ENCODE measurements around the gene MESP2.

Gene MESP2

DNA sequence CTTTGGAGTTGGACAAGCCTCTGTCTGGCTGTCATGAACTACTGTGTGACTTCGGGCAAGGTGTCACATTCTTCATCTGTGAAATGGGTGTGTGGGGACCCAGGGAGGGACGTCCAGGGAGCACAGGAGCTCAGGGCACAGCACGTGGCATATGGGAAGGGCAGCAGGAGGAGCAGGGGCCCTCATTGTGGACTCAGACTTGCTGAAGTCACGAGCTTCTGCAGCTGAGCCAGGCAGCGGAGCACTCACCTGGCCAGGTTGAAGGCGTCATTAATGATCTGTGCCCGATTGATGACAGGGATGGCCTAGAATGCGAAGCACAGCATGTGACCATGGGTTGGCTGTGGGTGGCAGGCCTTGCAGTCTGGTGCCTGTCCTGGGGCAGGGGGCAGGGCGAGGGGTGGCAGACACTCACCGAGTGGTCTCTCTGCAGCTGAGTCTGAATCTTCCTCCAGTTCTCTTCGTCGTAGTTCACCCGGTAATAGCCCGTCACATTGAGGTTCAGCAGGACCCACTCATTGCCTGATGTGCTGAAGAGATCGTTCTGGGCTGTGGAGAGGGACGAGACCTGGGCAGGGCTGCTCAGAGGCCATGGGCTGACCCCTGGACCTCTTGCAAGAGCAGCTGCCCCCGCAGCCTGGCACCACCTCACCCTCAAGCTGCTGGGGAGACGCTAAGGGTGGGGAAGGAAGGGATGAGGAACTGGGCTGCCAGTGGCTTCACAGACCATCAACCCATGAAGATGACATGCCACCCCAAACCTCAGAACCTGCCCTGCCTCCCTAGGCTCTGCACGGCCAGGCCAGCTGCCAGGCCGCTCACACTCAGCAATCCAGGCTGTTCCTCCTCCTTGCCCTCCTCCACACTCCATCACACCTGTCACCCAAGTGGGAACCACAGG lies 23.1 kb downstream of the MESP2 start:
- Histone ChIP-seq H3K36me3 (replicated peaks; ENCODE audit: insufficient read depth, low read length) (no peaks in the 10 kb centered on the region), H3K27ac (ENCODE audit: low read length) (no peak overlapping the region), H3K27me3 (replicated peaks; ENCODE audit: insufficient read depth, low read length) (no peaks in the 10 kb centered on the region), H3K79me2 (ENCODE audit: low read length) (no peaks in the 10 kb centered on the region), H2AFZ (ENCODE audit: low read length) (no peak overlapping the region), H3K9me2 (replicated peaks; ENCODE audit: insufficient read depth, low read length) (no peaks in the 10 kb centered on the region), H3K4me3 (ENCODE audit: low read length) (no peak overlapping the region), H3K4me1 (ENCODE audit: low read length) (no peaks in the 10 kb centered on the region), H3F3A (ENCODE audit: insufficient read depth, low read length) (no peaks in the 10 kb centered on the region), H4K20me1 (ENCODE audit: insufficient read depth, low read length) (no peaks in the 10 kb centered on the region), H3K4me2 (ENCODE audit: low read depth, low read length) (no peak overlapping the region), H3K9ac (ENCODE audit: low read length) (no peak overlapping the region), H3K9me3 (replicated peaks; ENCODE audit: insufficient read depth, low read length) (no peaks in the 10 kb centered on the region)
- DNase-seq, result no peak
- TF ChIP-seq EZH2phosphoT487 (IDR thresholded peaks at IDR 0.05; ENCODE audit: low read length) (no peak), EZH2 (optimal IDR thresholded peaks at IDR 0.05; ENCODE audit: low read depth, low read length) (no peak)
- TF ChIP-seq, protein P1, sequence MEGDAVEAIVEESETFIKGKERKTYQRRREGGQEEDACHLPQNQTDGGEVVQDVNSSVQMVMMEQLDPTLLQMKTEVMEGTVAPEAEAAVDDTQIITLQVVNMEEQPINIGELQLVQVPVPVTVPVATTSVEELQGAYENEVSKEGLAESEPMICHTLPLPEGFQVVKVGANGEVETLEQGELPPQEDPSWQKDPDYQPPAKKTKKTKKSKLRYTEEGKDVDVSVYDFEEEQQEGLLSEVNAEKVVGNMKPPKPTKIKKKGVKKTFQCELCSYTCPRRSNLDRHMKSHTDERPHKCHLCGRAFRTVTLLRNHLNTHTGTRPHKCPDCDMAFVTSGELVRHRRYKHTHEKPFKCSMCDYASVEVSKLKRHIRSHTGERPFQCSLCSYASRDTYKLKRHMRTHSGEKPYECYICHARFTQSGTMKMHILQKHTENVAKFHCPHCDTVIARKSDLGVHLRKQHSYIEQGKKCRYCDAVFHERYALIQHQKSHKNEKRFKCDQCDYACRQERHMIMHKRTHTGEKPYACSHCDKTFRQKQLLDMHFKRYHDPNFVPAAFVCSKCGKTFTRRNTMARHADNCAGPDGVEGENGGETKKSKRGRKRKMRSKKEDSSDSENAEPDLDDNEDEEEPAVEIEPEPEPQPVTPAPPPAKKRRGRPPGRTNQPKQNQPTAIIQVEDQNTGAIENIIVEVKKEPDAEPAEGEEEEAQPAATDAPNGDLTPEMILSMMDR (IDR thresholded peaks at IDR 0.05; ENCODE audit: low read length), result no peak

DNA sequence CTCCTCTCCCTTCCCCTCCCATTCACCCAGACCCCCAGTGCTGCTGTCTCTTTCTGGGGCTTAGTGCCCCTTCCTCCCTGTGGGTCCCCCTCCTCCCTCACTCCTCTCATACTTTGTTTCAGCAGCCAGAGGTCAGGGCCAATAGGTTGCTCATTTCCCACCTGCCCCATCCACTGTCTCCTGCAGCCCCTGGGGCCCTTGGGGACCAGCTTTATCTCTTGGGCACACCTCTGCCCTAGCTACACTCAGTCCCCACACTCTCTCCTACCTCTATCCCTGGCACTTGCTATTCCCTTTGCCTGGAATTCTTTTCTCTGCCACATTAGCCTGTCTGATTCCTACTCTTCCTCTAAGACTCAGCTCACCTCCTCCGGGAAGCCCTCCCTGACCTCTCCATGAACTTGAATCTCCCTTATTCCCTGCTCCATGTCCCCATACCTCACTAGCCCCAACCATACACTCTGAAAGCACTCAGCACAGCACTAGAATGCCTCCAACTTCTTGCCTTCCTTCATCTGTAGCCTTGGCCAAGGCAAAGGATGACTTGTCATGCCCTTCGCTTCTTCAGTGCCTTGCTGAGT lies 23.9 kb downstream of the MESP2 start:
- Histone ChIP-seq H3K36me3 (replicated peaks; ENCODE audit: insufficient read depth, low read length) (no peaks in the 10 kb centered on the region), H3K9me3 (replicated peaks; ENCODE audit: insufficient read depth, low read length) (no peaks in the 10 kb centered on the region), H3K4me3 (ENCODE audit: low read length) (no peak overlapping the region), H3K4me2 (ENCODE audit: low read depth, low read length) (no peak overlapping the region), H2AFZ (ENCODE audit: low read length) (no peak overlapping the region), H3K27ac (ENCODE audit: low read length) (no peak overlapping the region), H3K9me2 (replicated peaks; ENCODE audit: insufficient read depth, low read length) (no peaks in the 10 kb centered on the region), H3K9ac (ENCODE audit: low read length) (no peak overlapping the region), H4K20me1 (ENCODE audit: insufficient read depth, low read length) (no peaks in the 10 kb centered on the region), H3F3A (ENCODE audit: insufficient read depth, low read length) (no peaks in the 10 kb centered on the region), H3K4me1 (ENCODE audit: low read length) (no peaks in the 10 kb centered on the region), H3K79me2 (ENCODE audit: low read length) (no peaks in the 10 kb centered on the region), H3K27me3 (replicated peaks; ENCODE audit: insufficient read depth, low read length) (no peaks in the 10 kb centered on the region)
- TF ChIP-seq EZH2 (optimal IDR thresholded peaks at IDR 0.05; ENCODE audit: low read depth, low read length) (no peak), EZH2phosphoT487 (IDR thresholded peaks at IDR 0.05; ENCODE audit: low read length) (no peak)
- TF ChIP-seq, protein P1 (IDR thresholded peaks at IDR 0.05; ENCODE audit: low read length), result no peak
- DNase-seq, result no peak

DNA sequence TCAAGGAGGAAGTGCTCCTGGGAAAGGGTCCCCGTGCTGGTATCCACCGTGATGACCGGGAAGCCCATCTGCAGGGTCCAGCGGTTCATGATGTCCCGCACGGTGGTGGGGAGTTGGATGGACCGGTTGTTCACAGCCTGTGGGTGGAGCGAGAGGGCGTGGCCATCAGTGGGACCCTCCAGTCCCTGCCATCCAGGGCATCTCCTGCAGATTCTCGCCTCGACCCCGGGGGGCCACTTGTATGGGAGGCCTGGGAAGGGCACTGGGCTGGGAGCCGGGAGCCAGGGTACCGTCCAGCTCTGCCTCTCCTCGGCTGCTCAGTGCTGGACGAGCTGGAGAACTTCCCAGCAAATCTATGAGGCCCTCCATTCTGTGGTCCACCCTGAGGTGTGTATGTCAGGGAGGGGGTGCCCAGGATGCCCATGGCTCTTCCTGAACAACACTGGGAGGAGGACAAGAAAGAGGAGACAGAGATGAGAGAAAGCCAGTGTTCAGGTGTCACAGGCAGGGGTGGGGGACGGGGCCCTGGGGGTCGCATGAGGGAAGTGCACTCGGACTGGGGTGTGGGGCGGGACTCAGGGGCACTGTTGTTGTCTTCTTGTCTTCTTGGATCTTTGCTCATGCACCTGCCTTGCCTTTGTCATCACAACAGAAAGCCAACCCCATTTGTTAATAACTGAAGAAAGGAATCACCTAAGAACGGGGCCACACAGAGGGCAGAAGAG lies 25.5 kb downstream of the MESP2 start:
- H4K20me1 ChIP-seq (ENCODE audit: insufficient read depth, low read length), result no peaks in the 10 kb centered on the region
- no peak overlapping the region for H3K9ac ChIP-seq (ENCODE audit: low read length)
- no peak for TF ChIP-seq EZH2phosphoT487 (IDR thresholded peaks at IDR 0.05; ENCODE audit: low read length)
- TF ChIP-seq, protein P1 (IDR thresholded peaks at IDR 0.05; ENCODE audit: low read length), result no peak
- no peak for TF ChIP-seq EZH2 (optimal IDR thresholded peaks at IDR 0.05; ENCODE audit: low read depth, low read length)
- H3K9me2 ChIP-seq (replicated peaks; ENCODE audit: insufficient read depth, low read length), result no peaks in the 10 kb centered on the region
- no peak for DNase-seq
- no peaks in the 10 kb centered on the region for H3K36me3 ChIP-seq (replicated peaks; ENCODE audit: insufficient read depth, low read length)
- no peaks in the 10 kb centered on the region for H3K4me1 ChIP-seq (ENCODE audit: low read length)
- H3K9me3 ChIP-seq (replicated peaks; ENCODE audit: insufficient read depth, low read length), result no peaks in the 10 kb centered on the region
- no peak overlapping the region for H3K4me2 ChIP-seq (ENCODE audit: low read depth, low read length)
- no peak overlapping the region for H3K27ac ChIP-seq (ENCODE audit: low read length)
- no peaks in the 10 kb centered on the region for H3K27me3 ChIP-seq (replicated peaks; ENCODE audit: insufficient read depth, low read length)
- H3F3A ChIP-seq (ENCODE audit: insufficient read depth, low read length), result no peaks in the 10 kb centered on the region
- H3K79me2 ChIP-seq (ENCODE audit: low read length), result no peaks in the 10 kb centered on the region
- no peak overlapping the region for H2AFZ ChIP-seq (ENCODE audit: low read length)
- H3K4me3 ChIP-seq (ENCODE audit: low read length), result no peak overlapping the region
